Spleen (tissue), 11 donors: Measurements from ENCODE around the gene MRE11. TPM values are rescaled to one million over a fixed set of nuclear protein-coding genes. Genes with fewer than 3 reads are reported as not detected.
A peak's percentile ranks its signal among the peaks of the same experiment; 100 is the strongest.

Source experiments
- DNase-seq: peaks from one replicate; pipeline ENCODE4 v3.0.0-alpha.2; 2020
- H3K27ac ChIP-seq, 8 donors: fragments of 200-600 bp; sonication (generic) in 7 of 8; 1 replicate in 4 of 8; 2 replicates in 4 of 8; pipeline versions ENCODE4 v1.5.0 to v1.8.0; 2016 to 2021; ENCODE audit warnings: inconsistent platforms in 4 of 8, mild to moderate bottlenecking in 4 of 8, moderate library complexity in 1 of 8
- H3K27me3 ChIP-seq, 7 donors: fragments of 200-600 bp; sonication (generic) in 6 of 7; replicated peaks in 1 of 7; 1 replicate in 4 of 7; 2 replicates in 3 of 7; pipeline versions ENCODE4 v1.5.0 to v1.8.0; 2016 to 2021; ENCODE audit warnings: inconsistent platforms in 3 of 7, mild to moderate bottlenecking in 1 of 7
- H3K36me3 ChIP-seq, 6 donors: fragments of 200-600 bp; sonication (generic) in 5 of 6; 1 replicate in 4 of 6; 2 replicates in 2 of 6; pipeline versions ENCODE4 v1.5.0 to v1.8.0; 2016 to 2021; ENCODE audit warnings: inconsistent platforms in 2 of 6
- H3K4me1 ChIP-seq, 6 donors: fragments of 200-600 bp; sonication (generic) in 5 of 6; 1 replicate in 3 of 6; 2 replicates in 3 of 6; pipeline versions ENCODE4 v1.5.0 to v1.8.0; 2016 to 2021; ENCODE audit warnings: inconsistent platforms in 3 of 6
- H3K4me3 ChIP-seq, 8 donors: fragments of 200-600 bp; sonication (generic) in 7 of 8; 1 replicate in 4 of 8; 2 replicates in 4 of 8; pipeline versions ENCODE4 v1.5.0 to v1.8.0; 2016 to 2021; ENCODE audit warnings: inconsistent platforms in 4 of 8, mild to moderate bottlenecking in 4 of 8, moderate library complexity in 2 of 8
- H3K9me3 ChIP-seq, 8 donors: fragments of 200-600 bp; sonication (generic) in 7 of 8; 1 replicate in 4 of 8; 2 replicates in 4 of 8; pipeline versions ENCODE4 v1.5.0 to v1.8.0; 2016 to 2021; ENCODE audit warnings: inconsistent platforms in 4 of 8
- POLR2A ChIP-seq, 3 donors: fragments of 450-650 bp; IDR thresholded peaks; one replicate each; pipeline ENCODE4 v1.5.1; 2017; ENCODE audit warnings: antibody characterized with exemption in 3 of 3, mild to moderate bottlenecking in 1 of 3
- POLR2AphosphoS5 ChIP-seq, 3 donors: sonication (generic); formaldehyde crosslinking; IDR thresholded peaks; one replicate each; pipeline ENCODE4 v1.5.1; 2017; ENCODE audit warnings: antibody characterized with exemption in 3 of 3
- WGBS, 5 donors: extraction: QIAGEN DNeasy Blood & Tissue Kit in 3 of 5; methylation state at CpG; one replicate each; pipeline versions ENCODE4 v1.1.5 to v1.1.7; 2013 to 2018; 5-methylcytosine and 5-hydroxymethylcytosine counted together
- intact Hi-C: fragments of 100-400 bp; cut with DNase I; formaldehyde crosslinking; loops from one replicate; pipeline ENCODE4 v1.15.0; 2023; ENCODE audit warnings: low total_unique reads
- polyA plus RNA-seq, 3 donors: library from polyadenylated mRNA; stranded (reverse); fragments of 200-250 nt; gene quantifications; one replicate each; pipeline ENCODE4 v1.2.1, GENCODE V29; 2013
- total RNA-seq, 7 donors: library from RNA; depleted of rRNA in 3 of 7; stranded (reverse); fragments of >200 nt in 3 of 7; fragmentation: NEBNext Ultra II Directional in 4 of 7; extraction: Animal tissue kit (Norgen Biotek cat#: 25700) in 4 of 7; gene quantifications; one replicate each; pipeline versions ENCODE4 v1.1.0 to v1.2.1, GENCODE V29; 2016 to 2021
- TF ChIP-seq, protein P1 (sequence below), 11 experiments: fragments of 200-600 bp in 7 of 11; fragments of 450-650 bp in 4 of 11; sonication (generic) in 4 of 11; IDR thresholded peaks in 8 of 11; conservative IDR thresholded peaks in 3 of 11; 1 replicate in 7 of 11; 2 replicates in 4 of 11; pipeline versions ENCODE4 v1.4.0 to v1.8.0; 2016 to 2021; ENCODE audit warnings: antibody characterized with exemption in 11 of 11, inconsistent platforms in 4 of 11, mild to moderate bottlenecking in 1 of 11
- donor health status: healthy with polysubstance abuse.
- donor health status: DM: no; HTN: no; CAD: no; lungs with moderate emphysema.
- donor health status: DM: no; HTN: no; CAD: no.
- donor health status: Bipolar disorder and iron deficiency.
- donor health status: healthy.
- donor health status: DM: no; HTN: no; CAD: no.
- donor health status: DM: yes; HTN: yes; CAD: no.

The MRE11 gene
- total and polyA plus RNA-seq, 10 donors = 5.3 to 36.2 (median 23.9) TPM

DNA sequence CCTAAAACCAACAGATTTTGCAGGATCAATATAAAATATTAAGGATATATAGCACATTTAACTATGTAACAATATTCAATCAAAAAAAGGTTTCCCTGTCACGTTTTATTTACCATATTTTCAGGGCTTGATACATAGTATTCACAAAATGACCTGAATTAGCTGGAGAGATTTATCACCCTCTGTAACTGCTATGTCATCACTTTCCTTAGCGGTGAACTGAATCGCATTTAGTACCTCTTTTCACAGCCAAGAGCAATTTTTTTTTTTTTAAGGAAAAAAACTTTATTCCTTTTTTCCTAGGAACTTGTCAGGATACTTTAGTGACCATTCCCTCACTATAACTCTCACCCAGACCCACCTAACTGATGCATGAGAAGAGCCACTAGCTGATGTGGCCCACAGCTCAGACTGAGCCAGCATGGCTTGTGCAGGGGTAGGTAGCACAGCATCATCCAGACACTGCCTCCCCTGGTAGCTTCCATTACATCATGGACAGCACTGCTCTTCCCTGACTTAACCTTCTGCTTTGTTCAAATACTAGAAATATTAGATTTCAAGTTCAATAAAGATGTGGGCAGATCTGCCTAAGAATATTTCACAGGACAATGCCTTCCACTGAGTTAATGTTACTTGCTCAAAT, 75.4 kb downstream of the MRE11 start:
- no peak overlapping the region for H3K4me3 ChIP-seq
- no peaks in the 10 kb centered on the region for H3K9me3 ChIP-seq
- DNase-seq = no peak
- no peak for TF ChIP-seq POLR2AphosphoS5 (IDR thresholded peaks at IDR 0.05)
- TF ChIP-seq POLR2A (IDR thresholded peaks at IDR 0.05) = no peak
- TF ChIP-seq, protein P1, sequence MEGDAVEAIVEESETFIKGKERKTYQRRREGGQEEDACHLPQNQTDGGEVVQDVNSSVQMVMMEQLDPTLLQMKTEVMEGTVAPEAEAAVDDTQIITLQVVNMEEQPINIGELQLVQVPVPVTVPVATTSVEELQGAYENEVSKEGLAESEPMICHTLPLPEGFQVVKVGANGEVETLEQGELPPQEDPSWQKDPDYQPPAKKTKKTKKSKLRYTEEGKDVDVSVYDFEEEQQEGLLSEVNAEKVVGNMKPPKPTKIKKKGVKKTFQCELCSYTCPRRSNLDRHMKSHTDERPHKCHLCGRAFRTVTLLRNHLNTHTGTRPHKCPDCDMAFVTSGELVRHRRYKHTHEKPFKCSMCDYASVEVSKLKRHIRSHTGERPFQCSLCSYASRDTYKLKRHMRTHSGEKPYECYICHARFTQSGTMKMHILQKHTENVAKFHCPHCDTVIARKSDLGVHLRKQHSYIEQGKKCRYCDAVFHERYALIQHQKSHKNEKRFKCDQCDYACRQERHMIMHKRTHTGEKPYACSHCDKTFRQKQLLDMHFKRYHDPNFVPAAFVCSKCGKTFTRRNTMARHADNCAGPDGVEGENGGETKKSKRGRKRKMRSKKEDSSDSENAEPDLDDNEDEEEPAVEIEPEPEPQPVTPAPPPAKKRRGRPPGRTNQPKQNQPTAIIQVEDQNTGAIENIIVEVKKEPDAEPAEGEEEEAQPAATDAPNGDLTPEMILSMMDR (IDR thresholded peaks at IDR 0.05 in 8 of 11, conservative IDR thresholded peaks at IDR 0.05 in 3 of 11) = no peak
- WGBS, 5 donors = 63 to 88% (median 79%) methylated on average over 3 of the region's 3 CpGs
- H3K4me1 ChIP-seq = no peaks in the 10 kb centered on the region
- no peak overlapping the region for H3K27ac ChIP-seq
- H3K36me3 ChIP-seq = peaks cover 0 to 86% (median 27%) of the 10 kb centered on the region in 6 donors
- H3K27me3 ChIP-seq = no peaks in the 10 kb centered on the region
- intact Hi-C loops = no loop called here

DNA sequence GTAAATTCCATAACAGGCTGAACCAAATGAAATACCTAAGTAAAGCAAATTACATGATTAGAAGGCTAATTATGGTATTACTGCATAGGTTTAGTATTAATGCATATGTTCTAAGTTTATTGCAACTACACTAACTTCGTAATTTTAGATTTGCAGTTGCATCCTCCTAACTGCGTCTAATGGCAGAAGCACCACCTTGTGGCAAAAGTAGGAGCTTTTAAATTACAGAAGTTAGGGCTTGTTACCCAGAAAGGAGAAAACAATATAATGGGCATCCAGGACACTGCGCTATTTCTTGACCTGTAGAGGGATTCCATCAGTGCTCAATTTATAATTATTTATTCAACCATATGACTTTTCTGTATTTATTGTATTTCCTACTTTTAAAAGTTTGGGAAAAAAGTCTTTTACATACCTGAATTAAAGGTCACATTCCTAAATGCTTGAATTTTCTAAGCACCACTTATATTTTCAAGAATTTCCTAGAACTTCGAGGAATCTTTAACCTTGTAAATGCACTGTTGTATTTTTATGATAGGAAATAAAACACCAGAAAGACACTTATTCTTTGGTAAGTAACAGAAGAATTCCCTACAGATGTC, 76.2 kb downstream of the MRE11 start:
- intact Hi-C loops = no loop called here
- 61 to 90% (median 77%) methylated on average over 4 of the region's 4 CpGs for WGBS, 5 donors
- DNase-seq = no peak

DNA sequence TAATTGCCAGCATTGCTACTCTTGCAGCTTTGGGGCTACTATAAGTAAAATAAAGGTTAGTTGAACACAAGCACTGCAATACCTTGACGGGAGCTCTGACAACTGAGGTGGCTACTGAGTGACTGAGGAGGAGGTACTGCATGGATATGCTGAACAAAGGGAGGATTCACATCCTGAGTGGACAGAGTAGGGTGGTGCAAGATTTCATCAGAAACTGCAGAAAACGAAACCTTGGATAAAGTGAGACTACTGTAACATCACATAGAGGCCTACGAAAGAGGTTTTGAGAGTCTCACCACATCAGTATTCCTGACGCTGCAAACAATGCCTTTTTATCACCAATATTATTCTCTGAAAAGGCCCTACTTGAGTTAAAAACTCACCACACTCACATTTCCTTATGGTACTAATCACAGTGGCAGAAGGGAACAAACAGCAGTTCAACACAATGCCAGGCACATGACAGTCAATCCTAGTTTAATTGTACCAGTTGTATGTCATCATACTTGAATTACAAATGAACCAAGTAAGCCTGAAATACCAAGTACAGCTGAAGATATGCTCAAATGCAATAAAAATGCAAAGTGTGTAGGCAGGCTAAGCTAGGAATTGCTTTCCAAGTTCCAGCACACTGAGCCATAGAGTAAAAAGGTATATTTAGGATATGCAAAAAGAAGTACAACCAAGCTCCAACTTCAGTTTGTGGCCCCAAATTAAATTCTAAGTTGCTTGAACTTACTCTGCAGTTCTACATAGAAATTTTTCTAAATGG, 88.4 kb downstream of the MRE11 start:
- no peak overlapping the region for H3K4me3 ChIP-seq
- H3K9me3 ChIP-seq = peaks cover 0 to 45% (median 3%) of the 10 kb centered on the region in 8 donors
- 89 to 96% (median 92%) methylated on average over 4 of the region's 4 CpGs for WGBS, 5 donors
- no peaks in the 10 kb centered on the region for H3K36me3 ChIP-seq
- intact Hi-C loops = no loop called here
- DNase-seq = no peak
- TF ChIP-seq POLR2A (IDR thresholded peaks at IDR 0.05) (no peak), POLR2AphosphoS5 (IDR thresholded peaks at IDR 0.05) (no peak)
- TF ChIP-seq, protein P1 (IDR thresholded peaks at IDR 0.05 in 8 of 11, conservative IDR thresholded peaks at IDR 0.05 in 3 of 11) = no peak
- no peak overlapping the region for H3K27ac ChIP-seq
- H3K4me1 ChIP-seq = peaks cover 7 to 16% (median 10%) of the 10 kb centered on the region in 6 donors
- H3K27me3 ChIP-seq = peaks cover 0 to 28% (median 20%) of the 10 kb centered on the region in 7 donors

More for the DNA sequence above, 76.2 kb downstream of the MRE11 start:
- H3K4me3 ChIP-seq = no peak overlapping the region
- TF ChIP-seq POLR2AphosphoS5 (IDR thresholded peaks at IDR 0.05) = no peak
- TF ChIP-seq, protein P1 (IDR thresholded peaks at IDR 0.05 in 8 of 11, conservative IDR thresholded peaks at IDR 0.05 in 3 of 11) = peak in 6 of 11 experiments; percentile 10 to 26 (median 16)
- peaks cover 0 to 79% (median 25%) of the 10 kb centered on the region in 6 donors for H3K36me3 ChIP-seq
- H3K9me3 ChIP-seq = no peaks in the 10 kb centered on the region
- no peaks in the 10 kb centered on the region for H3K27me3 ChIP-seq
- no peaks in the 10 kb centered on the region for H3K4me1 ChIP-seq
- H3K27ac ChIP-seq = no peak overlapping the region

DNA sequence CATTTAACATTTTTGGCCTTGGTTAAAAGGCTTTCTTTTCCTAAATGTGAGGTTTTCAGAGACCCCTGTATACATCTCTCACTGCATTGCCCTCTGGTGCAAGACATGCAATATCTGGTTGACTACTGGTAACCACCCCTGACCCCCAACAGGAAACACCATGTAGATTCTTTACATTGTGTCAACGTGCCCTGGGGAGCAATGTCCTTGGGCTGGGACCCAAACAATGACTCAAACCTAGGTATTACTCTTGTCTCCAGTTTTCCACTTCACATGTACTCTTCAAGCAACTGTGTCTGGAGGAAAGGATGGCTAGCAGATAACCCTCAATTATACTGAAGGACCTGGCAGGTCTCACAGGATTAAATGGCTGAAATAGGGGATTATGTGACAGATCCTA, 91.3 kb downstream of the MRE11 start:
- WGBS, 5 donors = 7 to 36% (median 12%) methylated on average over 1 of the region's 1 CpG
- Histone ChIP-seq H3K27me3 (peaks cover 0 to 52% (median 35%) of the 10 kb centered on the region in 7 donors), H3K4me1 (peaks cover 7 to 16% (median 10%) of the 10 kb centered on the region in 6 donors), H3K36me3 (no peaks in the 10 kb centered on the region), H3K27ac (no peak overlapping the region), H3K4me3 (no peak overlapping the region), H3K9me3 (peaks cover 0 to 21% (median 0%) of the 10 kb centered on the region in 8 donors)
- intact Hi-C loops = no loop called here
- TF ChIP-seq, protein P1 (IDR thresholded peaks at IDR 0.05 in 8 of 11, conservative IDR thresholded peaks at IDR 0.05 in 3 of 11) = no peak
- TF ChIP-seq POLR2AphosphoS5 (IDR thresholded peaks at IDR 0.05) (no peak), POLR2A (IDR thresholded peaks at IDR 0.05) (no peak)
- DNase-seq = no peak
